Measurements from ENCODE around the gene KCTD1. TPM values are rescaled to one million over a fixed set of nuclear protein-coding genes. Genes with fewer than 3 reads are reported as not detected.

KCTD1 gene
- total RNA-seq, 1 donor from 2014 or later = 83.8 TPM

DNA sequence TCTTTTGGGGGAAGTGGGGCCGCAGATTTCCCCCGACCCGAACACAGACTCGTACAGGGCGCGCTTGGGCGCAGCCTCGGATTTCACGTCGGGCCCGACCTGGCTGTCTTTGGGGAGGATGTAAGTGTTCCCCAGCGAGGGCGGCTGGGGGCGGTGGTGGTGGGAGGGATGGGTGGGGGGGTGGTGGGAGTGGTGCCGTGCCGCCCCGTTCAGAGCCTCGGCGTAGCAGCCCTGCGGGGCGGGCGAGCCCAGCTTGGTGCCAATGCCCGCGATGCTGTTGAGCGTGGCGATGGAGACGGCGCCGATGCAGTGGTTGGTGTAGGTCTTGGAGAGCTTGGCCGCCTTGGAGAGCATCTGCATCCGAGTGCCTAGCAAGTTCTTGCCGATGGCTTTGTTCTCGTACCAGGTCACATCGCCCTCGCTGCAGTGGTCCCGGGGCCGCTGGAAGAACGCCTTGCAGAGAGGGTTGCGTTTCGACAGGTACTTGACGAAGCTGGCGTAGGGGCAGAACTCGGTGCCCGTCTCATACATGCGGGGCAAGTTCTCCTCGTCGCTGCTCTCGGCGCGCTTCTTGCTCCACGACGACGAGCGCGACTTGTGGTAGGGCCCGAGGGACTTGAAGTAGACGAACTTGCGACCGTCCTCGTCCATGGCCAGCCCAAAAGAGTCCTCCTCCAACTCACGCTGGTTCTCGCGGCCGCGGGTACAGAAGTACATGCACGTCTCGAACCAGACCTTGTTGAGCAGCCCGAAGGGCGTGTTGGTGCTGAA lies 1.3 kb downstream of the KCTD1 start:
- peaks cover 54% of the 10 kb centered on the region for H3K4me1 Mint-ChIP-seq (ENCODE audit: unreplicated experiment)
- H3K36me3 Mint-ChIP-seq = peaks cover 30% of the 10 kb centered on the region
- H3K27me3 Mint-ChIP-seq = peaks cover 17% of the 10 kb centered on the region
- TF ChIP-seq CTCF (conservative IDR thresholded peaks at IDR 0.05) = no peak
- H3K4me3 Mint-ChIP-seq = peak overlapping the region; percentile 95
- DNase-seq (ENCODE audit: extremely low spot score, unreplicated experiment) = no peak
- no peaks in the 10 kb centered on the region for H3K9me3 Mint-ChIP-seq
- H3K27ac Mint-ChIP-seq = peak overlapping the region; percentile 91

GRCh38 chr18:26546170-26546874 lies 2.0 kb downstream of the KCTD1 start:
- H3K4me1 Mint-ChIP-seq (ENCODE audit: unreplicated experiment) = peaks cover 54% of the 10 kb centered on the region
- peak overlapping the region; percentile 95 for H3K4me3 Mint-ChIP-seq
- peak overlapping the region; percentile 90 for H3K27ac Mint-ChIP-seq
- TF ChIP-seq CTCF (conservative IDR thresholded peaks at IDR 0.05) = no peak
- H3K9me3 Mint-ChIP-seq = no peaks in the 10 kb centered on the region
- peaks cover 34% of the 10 kb centered on the region for H3K36me3 Mint-ChIP-seq
- H3K27me3 Mint-ChIP-seq = peaks cover 10% of the 10 kb centered on the region
- no peak for DNase-seq (ENCODE audit: extremely low spot score, unreplicated experiment)

GRCh38 chr18:26545335-26546123 lies 2.8 kb downstream of the KCTD1 start:
- H3K9me3 Mint-ChIP-seq = no peaks in the 10 kb centered on the region
- H3K27ac Mint-ChIP-seq = peak overlapping the region; percentile 90
- TF ChIP-seq CTCF (conservative IDR thresholded peaks at IDR 0.05) = no peak
- peak overlapping the region; percentile 95 for H3K4me3 Mint-ChIP-seq
- H3K36me3 Mint-ChIP-seq = peaks cover 34% of the 10 kb centered on the region
- H3K4me1 Mint-ChIP-seq (ENCODE audit: unreplicated experiment) = peaks cover 58% of the 10 kb centered on the region
- no peak for DNase-seq (ENCODE audit: extremely low spot score, unreplicated experiment)
- H3K27me3 Mint-ChIP-seq = peaks cover 5% of the 10 kb centered on the region

DNA sequence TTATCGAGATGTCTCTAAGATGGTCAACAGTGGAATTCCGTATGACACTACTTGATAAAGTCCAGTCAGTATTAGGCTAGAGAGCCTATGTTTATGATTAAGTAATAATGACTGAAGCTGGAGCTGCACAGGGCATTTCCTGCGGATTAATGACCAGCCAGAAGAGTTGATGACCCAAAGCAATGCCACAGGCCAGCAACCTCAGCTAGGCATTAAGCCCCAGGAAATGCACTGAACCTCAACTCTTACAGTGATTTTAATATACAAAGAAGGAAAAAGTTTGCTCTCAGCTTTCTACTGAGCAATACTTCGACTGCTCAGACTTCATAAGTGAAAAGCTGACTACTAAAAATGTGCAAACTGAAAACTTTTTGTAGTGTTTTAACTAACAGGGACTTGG lies 3.9 kb downstream of the KCTD1 start:
- peak overlapping the region; percentile 90 for H3K27ac Mint-ChIP-seq
- no peak for DNase-seq (ENCODE audit: extremely low spot score, unreplicated experiment)
- no peak for TF ChIP-seq CTCF (conservative IDR thresholded peaks at IDR 0.05)
- no peaks in the 10 kb centered on the region for H3K9me3 Mint-ChIP-seq
- no peaks in the 10 kb centered on the region for H3K27me3 Mint-ChIP-seq
- H3K4me1 Mint-ChIP-seq (ENCODE audit: unreplicated experiment) = peaks cover 63% of the 10 kb centered on the region
- H3K4me3 Mint-ChIP-seq = peak overlapping the region; percentile 95
- H3K36me3 Mint-ChIP-seq = peaks cover 34% of the 10 kb centered on the region

- DNase-seq (ENCODE audit: extremely low spot score, unreplicated experiment) = no peak
- Mint-ChIP-seq H3K4me3 (peak overlapping the region; percentile 95), H3K27ac (peak overlapping the region; percentile 90), H3K27me3 (no peaks in the 10 kb centered on the region), H3K4me1 (ENCODE audit: unreplicated experiment) (peaks cover 71% of the 10 kb centered on the region), H3K9me3 (no peaks in the 10 kb centered on the region), H3K36me3 (peaks cover 34% of the 10 kb centered on the region)
- TF ChIP-seq CTCF (conservative IDR thresholded peaks at IDR 0.05) = no peak
These were observed 5.0 kb downstream of the KCTD1 start for GRCh38 chr18:26543373-26543772.

All from type B pancreatic cell (in vitro differentiated cells).